Psoas muscle (tissue), 8 donors: Measurements from ENCODE around the gene TMEM182. TPM values are rescaled to one million over a fixed set of nuclear protein-coding genes. Genes with fewer than 3 reads are reported as not detected.

Experiments used
- ATAC-seq, 4 donors: fragments of 200-7000 bp; cut with Tn5 transposase; one replicate each; pipeline ENCODE4 v1.9.1; 2020; ENCODE audit warnings: moderate library complexity in 3 of 4, mild to moderate bottlenecking in 2 of 4
- DNase-seq, 2 donors: peaks; one replicate each; pipeline ENCODE4 v3.0.0-alpha.2; 2020
- H3K27ac ChIP-seq: fragments of 200-600 bp; one replicate; pipeline ENCODE4 v1.8.0; 2022
- H3K27me3 ChIP-seq, 3 donors: fragments of 200-600 bp in 1 of 3; one replicate each; pipeline versions ENCODE4 v1.6.1 to v1.8.0; 2013 to 2022; ENCODE audit warnings: low read length in 2 of 3, mild to moderate bottlenecking in 2 of 3, moderate library complexity in 1 of 3; ENCODE audit not compliant: insufficient read depth in 3 of 3
- H3K36me3 ChIP-seq, 2 donors: fragments of 200-600 bp in 1 of 2; one replicate each; pipeline versions ENCODE4 v1.6.1 to v1.8.0; 2013 to 2022; ENCODE audit warnings: low read depth in 1 of 2, mild to moderate bottlenecking in 1 of 2, moderate library complexity in 1 of 2; ENCODE audit not compliant: insufficient read depth in 1 of 2
- H3K4me1 ChIP-seq: fragments of 200-600 bp; one replicate; pipeline ENCODE4 v1.8.0; 2022
- H3K4me3 ChIP-seq: fragments of 200-600 bp; one replicate; pipeline ENCODE4 v1.8.0; 2022; ENCODE audit warnings: mild to moderate bottlenecking
- H3K9me3 ChIP-seq: fragments of 200-600 bp; one replicate; pipeline ENCODE4 v1.8.0; 2022
- CTCF ChIP-seq: fragments of 200-600 bp; IDR thresholded peaks from one replicate; pipeline ENCODE4 v1.8.0; 2022; ENCODE audit warnings: antibody characterized with exemption
- WGBS, 3 donors: extraction: QIAGEN DNeasy Blood & Tissue Kit; methylation state at CpG; one replicate each; pipeline versions ENCODE4 v1.1.6 to v1.1.7; 2013; 5-methylcytosine and 5-hydroxymethylcytosine counted together
- intact Hi-C, 2 donors: fragments of 100-400 bp; cut with DNase I; formaldehyde crosslinking; loops; one replicate each; pipeline versions ENCODE4 v1.11.0 to v1.14.2; 2022
- polyA plus RNA-seq, 3 donors: library from polyadenylated mRNA; stranded (reverse); fragments of 200-250 nt; gene quantifications; one replicate each; pipeline ENCODE4 v1.2.3, GENCODE V29; 2013
- total RNA-seq, 4 donors: library from RNA; stranded (reverse); fragmentation: NEBNext Ultra II Directional in 2 of 4; extraction: Animal tissue kit (Norgen Biotek cat#: 25700) in 2 of 4; gene quantifications; one replicate each; pipeline versions ENCODE4 v1.2.1 to v1.2.4, GENCODE V29; 2021 to 2023
- donor health status: healthy with polysubstance abuse.
- donor health status: DM: no; HTN: no; CAD: no; lungs with moderate emphysema.
- donor health status: Bipolar disorder and iron deficiency.
- donor health status: healthy.
- donor health status: DM: yes; HTN: yes; CAD: no.
- donor health status: DM: no; HTN: no; CAD: no.
- donor health status: DM: no; HTN: no; CAD: no.
- donor health status: DM: yes; HTN: yes; CAD: no.

Gene TMEM182
- total and polyA plus RNA-seq, 7 donors: 3.3 to 100 (median 25.8) TPM

GRCh38 chr2:102798181-102798580 lies 36.4 kb downstream of the TMEM182 start:
- peaks cover 36% of the 10 kb centered on the region for H3K4me1 ChIP-seq
- DNase-seq: no peak
- 97 to 100% (median 98%) methylated on average over 2 of the region's 2 CpGs for WGBS, 3 donors
- intact Hi-C loops: no loop called here
- peaks cover 4% of the 10 kb centered on the region for H3K9me3 ChIP-seq
- H3K27me3 ChIP-seq: no peaks in the 10 kb centered on the region
- peaks cover 0 to 23% of the 10 kb centered on the region in 2 donors for H3K36me3 ChIP-seq
- no peak for TF ChIP-seq CTCF
- no peak overlapping the region for H3K4me3 ChIP-seq
- H3K27ac ChIP-seq: peak overlapping the region; percentile 12
- no peak for ATAC-seq

- Histone ChIP-seq H3K27ac (peak overlapping the region; percentile 89), H3K9me3 (peaks cover 4% of the 10 kb centered on the region), H3K4me3 (no peak overlapping the region), H3K27me3 (no peaks in the 10 kb centered on the region), H3K4me1 (peaks cover 43% of the 10 kb centered on the region), H3K36me3 (peaks cover 0 to 23% of the 10 kb centered on the region in 2 donors)
- ATAC-seq (peak in 1 of 4 donors; percentile 36), DNase-seq (no peak)
- WGBS, 3 donors: 44 to 57% (median 55%) methylated on average over 5 of the region's 5 CpGs
- TF ChIP-seq CTCF: no peak
- intact Hi-C loops: loop anchor here in 1 of 2 donors (10.0 kb wide), 1 partner anchor 196 kb away; no protein-coding TSS in a partner anchor
Observed at GRCh38 chr2:102801098-102801718, 39.4 kb downstream of the TMEM182 start.

GRCh38 chr2:102801858-102802699 lies 40.2 kb downstream of the TMEM182 start:
- peaks cover 45% of the 10 kb centered on the region for H3K4me1 ChIP-seq
- no peak for TF ChIP-seq CTCF

GRCh38 chr2:102803041-102803896 lies 41.4 kb downstream of the TMEM182 start:
- DNase-seq (no peak), ATAC-seq (no peak)
- no peak for TF ChIP-seq CTCF
- peak overlapping the region; percentile 89 for H3K27ac ChIP-seq
- intact Hi-C loops: loop anchor here (2.0 to 10.0 kb wide), 2 partner anchors 14 to 198 kb away; no protein-coding TSS in a partner anchor
- no peak overlapping the region for H3K4me3 ChIP-seq
- H3K9me3 ChIP-seq: peaks cover 4% of the 10 kb centered on the region
- H3K27me3 ChIP-seq: no peaks in the 10 kb centered on the region
- 67 to 83% (median 79%) methylated on average over 13 of the region's 13 CpGs for WGBS, 3 donors
- H3K36me3 ChIP-seq: peaks cover 0 to 16% of the 10 kb centered on the region in 2 donors
- peaks cover 55% of the 10 kb centered on the region for H3K4me1 ChIP-seq

More at GRCh38 chr2:102801858-102802699, 40.2 kb downstream of the TMEM182 start:
- ATAC-seq (peak; percentile 74 to 80 (median 77)), DNase-seq (peak in 1 of 2 donors; percentile 58)
- H3K27ac ChIP-seq: peak overlapping the region; percentile 89
- no peak overlapping the region for H3K4me3 ChIP-seq
- intact Hi-C loops: loop anchor here (2.0 to 10.0 kb wide), 2 partner anchors 13 to 197 kb away; no protein-coding TSS in a partner anchor
- H3K9me3 ChIP-seq: peaks cover 4% of the 10 kb centered on the region
- H3K27me3 ChIP-seq: no peaks in the 10 kb centered on the region
- H3K36me3 ChIP-seq: peaks cover 0 to 23% of the 10 kb centered on the region in 2 donors
- 53 to 67% (median 55%) methylated on average over 11 of the region's 11 CpGs for WGBS, 3 donors
